ENCODE data around the gene DGKK. TPM values are rescaled to one million over a fixed set of nuclear protein-coding genes. Genes with fewer than 3 reads are reported as not detected.

DGKK gene
- total RNA-seq, 1 donor from 2014 or later, result 0.21 TPM

DNA sequence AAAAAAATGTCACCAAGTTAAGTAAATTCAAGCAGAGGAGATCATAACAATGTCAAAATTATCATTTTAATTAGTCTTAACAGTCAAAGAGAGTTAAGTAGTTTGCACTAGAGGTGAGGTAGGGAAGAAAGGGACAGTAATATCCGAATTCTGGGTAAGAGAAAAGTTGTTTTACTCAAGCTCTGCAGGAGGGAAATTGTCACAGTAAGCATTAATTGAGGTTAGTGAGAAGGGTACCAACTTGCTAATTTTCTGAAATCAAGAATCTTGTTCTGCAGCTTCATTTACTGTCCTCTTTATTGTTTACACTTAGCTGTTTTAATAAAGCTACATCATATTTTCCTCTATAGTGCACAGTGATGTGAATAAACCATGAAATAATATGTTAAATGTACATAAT lies 11.0 kb downstream of the DGKK start:
- no peaks in the 10 kb centered on the region for H3K79me2 ChIP-seq (ENCODE audit: low read depth)
- H3K4me3 Mint-ChIP-seq, result no peak overlapping the region
- H4K20me1 ChIP-seq (ENCODE audit: low read depth), result no peaks in the 10 kb centered on the region
- no peak overlapping the region for H3K4me2 ChIP-seq
- no peak overlapping the region for H3K27ac ChIP-seq
- peaks cover 4% of the 10 kb centered on the region for H3K4me1 ChIP-seq
- no peak for DNase-seq (ENCODE audit: low spot score)
- TF ChIP-seq EZH2phosphoT487 (IDR thresholded peaks at IDR 0.05) (no peak), EZH2 (IDR thresholded peaks at IDR 0.05) (no peak), CTCF (IDR thresholded peaks at IDR 0.05) (no peak)
- H3K27me3 ChIP-seq, result no peaks in the 10 kb centered on the region
- no peak overlapping the region for H3K27ac Mint-ChIP-seq
- no peaks in the 10 kb centered on the region for H3K4me1 Mint-ChIP-seq
- H3K36me3 Mint-ChIP-seq, result no peaks in the 10 kb centered on the region
- H2AFZ ChIP-seq (replicated peaks), result no peak overlapping the region
- H3K9me3 Mint-ChIP-seq, result no peaks in the 10 kb centered on the region
- H3K27me3 Mint-ChIP-seq (ENCODE audit: insufficient read depth, low read depth), result peaks cover 3% of the 10 kb centered on the region
- H3K4me3 ChIP-seq, result no peak overlapping the region
- no peaks in the 10 kb centered on the region for H3K9me3 ChIP-seq (ENCODE audit: low read depth)
- no peak overlapping the region for H3K9ac ChIP-seq
- H3K36me3 ChIP-seq, result no peaks in the 10 kb centered on the region
- no peaks in the 10 kb centered on the region for H3F3A ChIP-seq (ENCODE audit: low read depth)

- no peaks in the 10 kb centered on the region for H3K79me2 ChIP-seq (ENCODE audit: low read depth)
- H3K4me1 ChIP-seq, result no peaks in the 10 kb centered on the region
- no peak overlapping the region for H3K9ac ChIP-seq
- H3K9me3 ChIP-seq (ENCODE audit: low read depth), result no peaks in the 10 kb centered on the region
- H2AFZ ChIP-seq (replicated peaks), result no peak overlapping the region
- no peak overlapping the region for H3K27ac Mint-ChIP-seq
- no peaks in the 10 kb centered on the region for H3K27me3 Mint-ChIP-seq (ENCODE audit: insufficient read depth, low read depth)
- H3K27me3 ChIP-seq, result no peaks in the 10 kb centered on the region
- no peak overlapping the region for H3K27ac ChIP-seq
- no peaks in the 10 kb centered on the region for H3K4me1 Mint-ChIP-seq
- TF ChIP-seq EZH2phosphoT487 (IDR thresholded peaks at IDR 0.05) (no peak), CTCF (IDR thresholded peaks at IDR 0.05) (no peak), EZH2 (IDR thresholded peaks at IDR 0.05) (no peak)
- H3K4me3 Mint-ChIP-seq, result no peak overlapping the region
- H3F3A ChIP-seq (ENCODE audit: low read depth), result no peaks in the 10 kb centered on the region
- no peak overlapping the region for H3K4me3 ChIP-seq
- H3K36me3 ChIP-seq, result no peaks in the 10 kb centered on the region
- H3K36me3 Mint-ChIP-seq, result no peaks in the 10 kb centered on the region
- no peak for DNase-seq (ENCODE audit: low spot score)
- H3K9me3 Mint-ChIP-seq, result no peaks in the 10 kb centered on the region
- no peak overlapping the region for H3K4me2 ChIP-seq
- H4K20me1 ChIP-seq (ENCODE audit: low read depth), result no peaks in the 10 kb centered on the region
These were observed 12.1 kb downstream of the DGKK start for GRCh38 chrX:50458483-50458882.

DNA sequence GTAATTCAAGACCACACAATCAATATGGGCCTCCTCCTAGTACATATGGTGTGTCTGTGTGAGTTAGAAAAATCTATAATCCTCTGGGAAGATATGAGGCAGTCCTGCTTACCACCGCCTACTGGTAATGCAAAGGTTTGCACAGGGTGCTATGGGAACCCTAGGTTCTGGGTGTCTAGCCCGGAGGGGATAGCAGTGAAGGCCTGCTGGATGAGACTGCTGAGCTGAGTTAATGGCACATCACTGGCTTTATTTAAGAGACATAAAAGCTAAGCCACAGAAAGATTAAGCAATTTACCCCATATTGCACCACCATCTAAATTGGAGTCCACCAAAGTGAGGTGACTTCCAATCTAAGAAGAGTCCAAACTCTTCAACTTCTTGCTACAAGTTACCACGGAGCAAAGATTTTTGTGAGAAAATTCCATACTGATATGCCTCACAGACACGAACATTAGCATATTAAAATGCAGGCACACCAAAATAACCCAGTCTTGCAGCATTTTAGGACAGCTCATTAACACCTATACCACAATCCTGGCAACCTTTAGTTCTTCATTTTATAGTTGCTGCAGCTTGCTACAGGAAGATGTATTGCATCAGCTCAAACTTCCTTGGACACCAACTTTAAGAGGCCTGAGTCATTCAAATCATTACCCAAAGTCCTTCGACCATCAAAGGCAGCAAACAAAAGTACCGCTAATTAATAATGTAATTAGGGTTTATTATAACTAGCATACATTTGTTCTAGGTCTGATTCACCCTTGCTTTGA lies 13.7 kb downstream of the DGKK start:
- no peaks in the 10 kb centered on the region for H3K79me2 ChIP-seq (ENCODE audit: low read depth)
- Mint-ChIP-seq H3K27me3 (ENCODE audit: insufficient read depth, low read depth) (no peaks in the 10 kb centered on the region), H3K36me3 (no peaks in the 10 kb centered on the region), H3K4me1 (no peaks in the 10 kb centered on the region), H3K4me3 (no peak overlapping the region), H3K27ac (no peak overlapping the region), H3K9me3 (no peaks in the 10 kb centered on the region)
- no peaks in the 10 kb centered on the region for H3K36me3 ChIP-seq
- no peak overlapping the region for H3K27ac ChIP-seq
- no peaks in the 10 kb centered on the region for H3K27me3 ChIP-seq
- no peaks in the 10 kb centered on the region for H4K20me1 ChIP-seq (ENCODE audit: low read depth)
- no peak for DNase-seq (ENCODE audit: low spot score)
- TF ChIP-seq EZH2 (IDR thresholded peaks at IDR 0.05) (no peak), CTCF (IDR thresholded peaks at IDR 0.05) (no peak), EZH2phosphoT487 (IDR thresholded peaks at IDR 0.05) (no peak)
- no peak overlapping the region for H3K4me2 ChIP-seq
- H3K9ac ChIP-seq, result no peak overlapping the region
- no peaks in the 10 kb centered on the region for H3F3A ChIP-seq (ENCODE audit: low read depth)
- H2AFZ ChIP-seq (replicated peaks), result no peak overlapping the region
- H3K4me1 ChIP-seq, result no peaks in the 10 kb centered on the region
- H3K4me3 ChIP-seq, result no peak overlapping the region
- H3K9me3 ChIP-seq (ENCODE audit: low read depth), result peaks cover 3% of the 10 kb centered on the region

Data from neural progenitor cell (in vitro differentiated cells).